Fibroblast of lung (primary cell): Measurements from ENCODE around the gene MRPL57. TPM values are rescaled to one million over a fixed set of nuclear protein-coding genes. Genes with fewer than 3 reads are reported as not detected.

Experiments used
- DNase-seq, 2 donors: peaks; one replicate each; pipeline versions ENCODE4 v3.0.0 to v3.0.0-alpha.2; 2010; ENCODE audit warnings: low read depth in 2 of 2
- H2AFZ ChIP-seq: 2 replicates; pipeline ENCODE4 v1.5.1; 2012; ENCODE audit warnings: low read length, control low read depth, inconsistent platforms
- H3K27ac ChIP-seq: 2 replicates; pipeline ENCODE4 v1.5.1; 2011; ENCODE audit warnings: low read length, control low read depth; ENCODE audit not compliant: insufficient read depth
- H3K27me3 ChIP-seq: 2 replicates; pipeline ENCODE4 v1.5.1; 2011; ENCODE audit warnings: mild to moderate bottlenecking, low read length; ENCODE audit not compliant: control insufficient read depth, insufficient read depth
- H3K36me3 ChIP-seq: 2 replicates; pipeline ENCODE4 v1.5.1; 2011; ENCODE audit warnings: low read length; ENCODE audit not compliant: control insufficient read depth, insufficient read depth
- H3K4me1 ChIP-seq: 2 replicates; pipeline ENCODE4 v1.5.1; 2011; ENCODE audit warnings: low read length; ENCODE audit not compliant: control insufficient read depth, insufficient read depth; ENCODE audit errors: extremely low read depth
- H3K4me2 ChIP-seq: 2 replicates; pipeline ENCODE4 v1.5.1; 2011; ENCODE audit warnings: low read length, control low read depth; ENCODE audit not compliant: insufficient read depth; ENCODE audit errors: extremely low read depth
- H3K4me3 ChIP-seq, 4 experiments: fragments of 200-600 bp in 1 of 4; sonication (generic) in 1 of 4; replicated peaks in 1 of 4; 2 replicates each; pipeline ENCODE4 v1.5.1; 2011 to 2016; ENCODE audit warnings: low read length in 4 of 4, low read depth in 3 of 4, mild to moderate bottlenecking in 3 of 4, control low read depth in 2 of 4, inconsistent platforms in 1 of 4, mixed read lengths in 1 of 4; ENCODE audit not compliant: insufficient read depth in 1 of 4; ENCODE audit errors: control extremely low read depth in 1 of 4
- H3K79me2 ChIP-seq: 2 replicates; pipeline ENCODE4 v1.5.1; 2012; ENCODE audit warnings: mild to moderate bottlenecking, low read length, inconsistent platforms; ENCODE audit not compliant: control insufficient read depth, insufficient read depth
- H3K9ac ChIP-seq: 2 replicates; pipeline ENCODE4 v1.5.1; 2011; ENCODE audit warnings: mild to moderate bottlenecking, low read length, control low read depth; ENCODE audit not compliant: insufficient read depth
- H3K9me3 ChIP-seq: 2 replicates; pipeline ENCODE4 v1.5.1; 2012; ENCODE audit warnings: low read depth, low read length; ENCODE audit not compliant: control insufficient read depth, insufficient read depth
- H4K20me1 ChIP-seq: 2 replicates; pipeline ENCODE4 v1.5.1; 2011; ENCODE audit warnings: low read length; ENCODE audit not compliant: control insufficient read depth, insufficient read depth; ENCODE audit errors: extremely low read depth
- CTCF ChIP-seq, 2 donors: IDR thresholded peaks in 1 of 2; conservative IDR thresholded peaks in 1 of 2; 1 replicate in 1 of 2; 2 replicates in 1 of 2; pipeline ENCODE4 v1.5.1; 2011 to 2012; ENCODE audit warnings: low read length in 2 of 2, control low read depth in 1 of 2, inconsistent platforms in 1 of 2, low read depth in 1 of 2, mild to moderate bottlenecking in 1 of 2
- EZH2 ChIP-seq: IDR thresholded peaks from 2 replicates; pipeline ENCODE4 v1.5.1; 2012; ENCODE audit warnings: low read length, control low read depth, mild to moderate bottlenecking; ENCODE audit errors: missing control alignments
- polyA plus RNA-seq, 2 donors: library from polyadenylated mRNA; depleted of rRNA in 1 of 2; stranded (reverse) in 1 of 2; unstranded in 1 of 2; fragments of >200 nt; gene quantifications; 2 replicates each; pipeline ENCODE4 v1.2.1, GENCODE V29; 2011 to 2012; ENCODE audit warnings: missing spikeins in 1 of 2
- total RNA-seq: library from RNA; depleted of rRNA; stranded (reverse); fragments of >200 nt; gene quantifications from 2 replicates; pipeline ENCODE4 v1.2.1, GENCODE V29; 2014

The MRPL57 gene
- total and polyA plus RNA-seq, 2 donors (not counting 1 experiment from before 2014, with no cell fraction given): 8.9 to 29.4 TPM

GRCh38 chr13:21225082-21225481 lies 48.6 kb downstream of the MRPL57 start:
- Histone ChIP-seq H3K9me3 (no peaks in the 10 kb centered on the region), H3K79me2 (no peaks in the 10 kb centered on the region), H4K20me1 (no peaks in the 10 kb centered on the region), H3K4me2 (no peak overlapping the region), H3K27me3 (peaks cover 2% of the 10 kb centered on the region), H2AFZ (no peak overlapping the region), H3K9ac (no peak overlapping the region), H3K27ac (no peak overlapping the region), H3K4me3 (no peak overlapping the region), H3K4me1 (no peaks in the 10 kb centered on the region), H3K36me3 (no peaks in the 10 kb centered on the region)
- no peak for DNase-seq
- TF ChIP-seq EZH2 (no peak), CTCF (conservative IDR thresholded peaks at IDR 0.05 in 1 of 2, IDR thresholded peaks at IDR 0.05 in 1 of 2; ENCODE audit: low read depth in 1 of 2, low read length in 2 of 2) (no peak)

- Histone ChIP-seq H3K27ac (no peak overlapping the region), H3K9ac (no peak overlapping the region)
Measured at GRCh38 chr13:21225841-21226581, 49.6 kb downstream of the MRPL57 start.

DNA sequence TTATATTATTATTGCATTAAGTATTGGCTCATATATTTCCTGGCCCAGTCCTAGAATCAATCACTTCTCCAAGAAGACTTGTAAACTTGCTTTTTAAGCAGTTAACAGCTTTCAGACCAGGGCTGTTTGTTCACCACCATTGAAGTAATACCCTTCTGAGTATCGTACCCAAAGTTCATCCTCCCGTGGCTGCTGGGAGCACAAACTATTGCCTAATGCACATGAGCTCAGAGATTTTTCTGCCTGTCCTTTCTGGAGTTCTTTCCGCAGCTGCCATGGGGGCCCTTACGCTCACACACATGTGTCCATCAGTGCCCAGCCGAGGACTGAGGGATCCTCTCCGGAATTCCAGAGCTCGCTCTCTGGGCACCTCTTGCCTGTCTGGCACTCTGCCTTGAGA lies 51.5 kb downstream of the MRPL57 start:
- H3K4me3 ChIP-seq: no peak overlapping the region
- no peak for DNase-seq
- H3K4me1 ChIP-seq: no peaks in the 10 kb centered on the region
- H2AFZ ChIP-seq: no peak overlapping the region
- H3K27ac ChIP-seq: no peak overlapping the region
- no peaks in the 10 kb centered on the region for H4K20me1 ChIP-seq
- no peaks in the 10 kb centered on the region for H3K79me2 ChIP-seq
- H3K27me3 ChIP-seq: peaks cover 2% of the 10 kb centered on the region
- no peak overlapping the region for H3K4me2 ChIP-seq
- no peaks in the 10 kb centered on the region for H3K36me3 ChIP-seq
- no peak overlapping the region for H3K9ac ChIP-seq
- no peaks in the 10 kb centered on the region for H3K9me3 ChIP-seq
- TF ChIP-seq EZH2 (no peak), CTCF (conservative IDR thresholded peaks at IDR 0.05 in 1 of 2, IDR thresholded peaks at IDR 0.05 in 1 of 2; ENCODE audit: low read depth in 1 of 2, low read length in 2 of 2) (no peak)

More at GRCh38 chr13:21225841-21226581, 49.6 kb downstream of the MRPL57 start:
- Histone ChIP-seq H3K79me2 (no peaks in the 10 kb centered on the region), H3K4me2 (no peak overlapping the region), H3K4me1 (no peaks in the 10 kb centered on the region), H3K9me3 (no peaks in the 10 kb centered on the region), H3K36me3 (no peaks in the 10 kb centered on the region), H3K27me3 (peaks cover 2% of the 10 kb centered on the region), H4K20me1 (no peaks in the 10 kb centered on the region), H3K4me3 (no peak overlapping the region), H2AFZ (no peak overlapping the region)
- no peak for TF ChIP-seq CTCF (conservative IDR thresholded peaks at IDR 0.05 in 1 of 2, IDR thresholded peaks at IDR 0.05 in 1 of 2; ENCODE audit: low read depth in 1 of 2, low read length in 2 of 2)
- no peak for TF ChIP-seq EZH2
- no peak for DNase-seq

Other genes starting within 250 kb of the MRPL57 start
- gene LATS2, start 115.1 kb upstream of the MRPL57 start, total RNA-seq: 11.0 and 16.2 TPM in 2 replicates
- gene LATS2, start 115.1 kb upstream of the MRPL57 start, polyA plus RNA-seq: 17.6 and 32.0 TPM in 2 replicates
- 48.5 and 76.8 TPM in 2 replicates for gene SAP18, start 36.5 kb upstream of the MRPL57 start, total RNA-seq
- 88.4 and 96.1 TPM in 2 replicates for gene SAP18, start 36.5 kb upstream of the MRPL57 start, polyA plus RNA-seq
- gene SKA3, start 106 bp upstream of the MRPL57 start, total RNA-seq: 6.1 and 10.3 TPM in 2 replicates
- gene SKA3, start 106 bp upstream of the MRPL57 start, polyA plus RNA-seq: 6.6 and 23.2 TPM in 2 replicates